Dermis microvascular lymphatic vessel endothelial cell (primary cell): ENCODE measurements around the gene MRPS2. TPM values are rescaled to one million over a fixed set of nuclear protein-coding genes. Genes with fewer than 3 reads are reported as not detected.

ENCODE experiments used
- DNase-seq, 2 donors: peaks; one replicate each; pipeline versions ENCODE4 v3.0.0 to v3.0.0-alpha.2; 2010; ENCODE audit warnings: low read depth in 2 of 2
- total RNA-seq: library from RNA; depleted of rRNA; stranded (reverse); fragments of >200 nt; gene quantifications from 2 replicates; pipeline ENCODE4 v1.2.1, GENCODE V29; 2014

The MRPS2 gene
- total RNA-seq, 1 donor from 2014 or later, result 11.3 TPM

GRCh38 chr9:135480071-135480939 is 20.2 kb upstream of the MRPS2 start:
- DNase-seq, result peak in 1 of 2 donors; percentile 32

- no peak for DNase-seq
Measured at GRCh38 chr9:135480940-135481310, 19.6 kb upstream of the MRPS2 start.

- no peak for DNase-seq
Measured at GRCh38 chr9:135482015-135482754, 18.3 kb upstream of the MRPS2 start.

GRCh38 chr9:135484460-135485277 is 15.8 kb upstream of the MRPS2 start:
- no peak for DNase-seq

DNA sequence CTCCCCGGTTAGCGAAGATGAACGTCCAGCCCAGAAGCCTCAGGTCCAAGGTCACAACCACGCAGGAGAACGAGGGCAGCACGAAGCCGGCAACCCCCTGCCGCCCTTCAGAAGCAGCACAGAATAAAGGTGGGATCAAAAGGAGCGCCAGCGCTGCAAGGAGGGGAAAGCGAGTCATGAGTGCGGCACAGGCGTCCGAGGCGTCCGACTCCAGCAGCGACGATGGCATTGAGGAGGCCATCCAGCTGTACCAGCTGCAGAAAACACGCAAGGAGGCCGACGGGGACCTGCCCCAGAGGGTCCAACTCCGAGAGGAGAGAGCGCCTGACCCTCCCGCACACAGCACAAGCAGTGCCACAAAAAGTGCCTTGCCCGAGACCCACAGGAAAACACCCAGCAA is 15.1 kb upstream of the MRPS2 start:
- no peak for DNase-seq

GRCh38 chr9:135485832-135486231 is 14.7 kb upstream of the MRPS2 start:
- DNase-seq, result no peak

GRCh38 chr9:135486267-135487065 is 14.0 kb upstream of the MRPS2 start:
- no peak for DNase-seq

DNA sequence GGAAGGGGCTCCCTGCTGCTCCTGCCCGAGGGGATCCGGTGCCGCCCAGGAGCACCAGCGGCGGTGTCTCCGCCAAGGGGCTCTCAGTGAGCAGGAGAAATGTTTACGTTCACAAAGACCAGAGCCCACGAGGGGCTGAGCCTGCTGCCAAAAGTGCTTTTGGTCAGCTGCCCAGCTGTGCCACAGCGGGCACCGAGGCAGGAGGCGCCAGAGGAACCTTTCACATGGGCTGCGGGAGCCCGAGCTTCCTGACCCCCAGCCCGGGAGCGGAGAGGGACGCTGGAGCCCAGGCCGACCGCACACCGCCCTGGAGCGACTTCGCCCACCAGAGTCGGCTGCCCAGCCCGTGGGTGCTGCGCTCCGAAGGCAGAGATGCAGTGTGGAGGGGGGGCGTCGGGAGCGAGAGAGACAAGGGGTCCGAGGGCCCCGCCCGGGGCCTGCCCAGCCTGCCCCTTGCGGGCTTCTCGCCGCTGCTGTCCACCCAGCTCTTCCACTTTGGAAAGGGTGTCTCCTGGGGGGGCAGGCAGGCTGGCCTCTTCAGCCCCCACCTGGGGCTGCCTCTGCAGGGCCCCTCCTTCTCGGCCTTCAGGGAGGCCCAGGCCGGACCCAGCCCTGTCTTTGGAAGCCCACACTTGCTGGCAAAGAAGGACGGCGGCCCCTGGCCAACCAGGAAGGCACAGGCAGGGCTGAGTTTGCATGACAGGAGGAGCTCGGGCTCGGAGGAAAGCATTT is 13.0 kb upstream of the MRPS2 start:
- no peak for DNase-seq

DNA sequence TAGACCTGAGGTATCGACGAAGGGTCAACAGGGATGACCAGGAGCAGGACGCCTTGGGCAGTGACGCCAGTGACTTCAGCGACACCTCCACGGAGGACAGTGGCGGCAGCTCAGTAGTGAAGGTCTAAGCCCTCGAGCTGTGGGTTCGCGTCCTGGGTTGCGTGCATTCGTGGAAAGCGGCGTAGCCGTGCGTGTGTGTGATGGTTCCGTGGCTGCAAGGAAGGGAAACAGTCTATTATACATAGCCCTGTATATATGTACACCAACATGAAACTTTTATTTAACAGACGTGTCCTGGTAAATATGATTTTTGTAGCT is 12.5 kb upstream of the MRPS2 start:
- no peak for DNase-seq

GRCh38 chr9:135488527-135488926 is 12.0 kb upstream of the MRPS2 start:
- no peak for DNase-seq

DNA sequence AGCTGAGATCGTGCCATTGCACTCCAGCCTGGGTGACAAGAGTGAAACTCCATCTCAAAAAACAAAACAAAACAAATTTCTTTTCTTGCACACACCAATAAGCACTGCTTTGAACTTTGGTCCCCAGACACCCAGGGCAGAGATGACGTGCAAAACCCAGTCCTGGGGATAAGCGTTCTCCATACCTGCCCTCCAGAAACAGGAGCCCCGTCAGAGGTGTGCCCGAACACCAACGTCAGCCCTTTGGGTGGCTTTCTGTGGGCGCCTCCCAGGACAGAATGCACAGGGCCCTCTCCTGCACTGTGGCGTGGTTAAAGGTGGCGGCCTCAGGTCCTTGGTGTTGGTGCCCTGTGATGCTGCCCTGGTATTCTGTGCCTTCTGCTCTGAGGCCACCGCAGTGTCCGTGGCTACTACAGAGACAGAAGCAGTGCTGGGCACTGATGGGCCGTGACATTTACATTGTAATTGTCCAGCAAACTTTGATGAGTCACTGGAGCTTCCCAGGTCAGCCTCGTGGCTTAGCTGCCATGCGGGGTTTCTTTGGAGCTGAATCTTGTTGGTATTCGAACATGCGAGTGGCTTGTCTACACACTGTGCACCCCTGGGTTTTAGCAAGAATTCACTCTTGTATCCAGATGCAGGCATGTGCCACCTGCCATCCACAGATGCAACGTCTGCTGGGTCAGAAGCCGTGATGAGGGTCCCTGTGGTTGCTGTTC is 11.1 kb upstream of the MRPS2 start:
- no peak for DNase-seq

DNA sequence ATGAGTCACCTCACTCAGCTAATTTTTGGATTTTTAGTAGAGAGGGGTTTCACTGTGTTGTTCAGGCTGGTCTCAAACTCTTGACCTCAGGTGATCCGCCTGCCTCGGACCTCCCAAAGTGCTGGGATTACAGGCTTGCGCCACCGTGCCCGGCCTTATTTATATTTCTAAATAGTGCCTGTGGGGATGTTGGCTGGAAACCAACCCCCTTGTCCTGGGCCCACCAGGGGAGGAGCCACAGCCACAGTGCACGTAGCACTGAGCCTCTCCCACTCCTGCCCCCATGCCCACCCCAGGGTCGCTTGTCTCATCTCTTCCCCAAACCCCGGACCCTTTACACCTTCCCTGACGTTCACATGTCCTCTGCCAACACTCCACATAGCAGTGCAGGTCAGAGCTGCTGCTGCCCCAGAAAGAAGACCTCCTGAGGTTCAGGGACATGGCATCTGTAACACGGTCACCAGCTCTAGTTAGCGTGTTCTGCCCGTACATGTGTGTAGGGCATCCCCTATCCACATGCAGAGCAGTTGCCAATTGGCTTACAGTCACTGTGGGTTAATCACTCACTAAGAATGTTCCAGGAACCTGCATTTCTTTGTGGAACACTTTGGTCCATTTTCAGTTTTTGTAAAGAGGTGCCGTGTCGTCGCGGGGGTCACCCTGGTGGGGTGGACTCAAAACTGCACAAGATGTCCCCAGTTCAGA is 10.2 kb upstream of the MRPS2 start:
- no peak for DNase-seq

GRCh38 chr9:135490980-135491464 is 9.5 kb upstream of the MRPS2 start:
- DNase-seq, result no peak

DNA sequence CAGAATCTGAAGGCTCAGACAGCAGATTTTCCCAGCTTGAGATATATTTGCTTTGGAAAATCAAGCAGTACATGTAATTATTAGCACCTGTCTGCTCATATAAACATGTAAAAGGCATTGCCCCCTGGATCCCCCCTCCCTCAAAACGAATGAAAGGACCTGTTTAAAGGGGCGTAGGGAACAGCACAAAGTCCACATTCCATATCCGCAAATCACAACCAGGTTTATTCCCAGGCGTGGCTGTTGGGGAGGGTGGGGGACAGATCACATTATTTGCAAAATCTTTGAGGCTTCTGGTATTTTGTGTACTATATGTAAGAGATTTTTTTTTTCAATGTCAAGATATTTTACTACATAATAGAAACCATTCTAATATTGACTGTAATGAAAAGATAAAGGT is 8.7 kb upstream of the MRPS2 start:
- DNase-seq, result no peak

DNA sequence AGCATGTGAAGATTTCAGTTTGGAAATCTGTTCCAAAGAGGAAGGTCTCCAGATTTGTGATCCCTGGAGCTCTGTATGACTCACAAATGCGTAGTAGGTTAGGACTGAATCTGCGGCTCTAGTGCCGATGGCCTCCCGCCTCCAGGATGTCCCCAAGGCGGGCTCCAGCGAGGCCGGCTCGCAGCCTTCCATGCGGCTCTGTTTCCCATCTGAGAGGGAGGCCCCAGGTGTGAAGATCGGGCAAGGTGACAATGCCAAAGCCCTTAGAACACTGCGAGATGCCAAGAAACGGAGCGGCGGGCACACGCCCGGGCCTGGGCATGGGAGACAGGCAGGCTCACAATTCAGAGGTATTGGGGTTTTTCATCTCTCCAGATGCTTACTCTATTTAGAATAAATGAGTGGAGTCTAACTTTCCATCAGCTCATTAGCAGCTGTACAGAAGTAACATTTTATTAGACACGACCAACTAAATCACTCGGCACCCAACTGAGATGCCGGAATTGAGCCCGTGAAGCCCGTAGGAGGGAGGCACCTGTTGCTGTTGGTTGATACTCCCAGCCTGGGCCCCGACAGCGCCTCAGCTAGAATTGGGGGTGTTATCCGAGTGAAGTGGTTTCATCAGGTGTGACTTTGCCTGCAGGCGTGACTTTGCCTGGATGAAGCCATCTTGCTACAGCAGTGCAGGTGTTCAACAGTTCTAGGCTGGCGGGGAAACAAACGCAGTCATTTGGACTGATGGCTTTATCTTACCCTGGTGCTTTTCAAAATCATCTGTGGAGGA is 7.4 kb upstream of the MRPS2 start:
- DNase-seq, result no peak

GRCh38 chr9:135494791-135495559 is 5.5 kb upstream of the MRPS2 start:
- no peak for DNase-seq

- no peak for DNase-seq
Measured at GRCh38 chr9:135498381-135499126, 1.9 kb upstream of the MRPS2 start.
